Fibroblast of skin of abdomen (primary cell): Measurements from ENCODE around the gene NUP85.
"Not testable (repeated sequence)": the region's sequence is repeated elsewhere in the genome, so short reads cannot be mapped to it uniquely, and the experiment has no call there.

Experiments used
- DNase-seq: peaks from one replicate; pipeline ENCODE4 v3.0.0-alpha.2; 2013

Gene NUP85

GRCh38 chr17:75205793-75206163 is 299 bp downstream of the NUP85 start:
- DNase-seq, result no peak

DNA sequence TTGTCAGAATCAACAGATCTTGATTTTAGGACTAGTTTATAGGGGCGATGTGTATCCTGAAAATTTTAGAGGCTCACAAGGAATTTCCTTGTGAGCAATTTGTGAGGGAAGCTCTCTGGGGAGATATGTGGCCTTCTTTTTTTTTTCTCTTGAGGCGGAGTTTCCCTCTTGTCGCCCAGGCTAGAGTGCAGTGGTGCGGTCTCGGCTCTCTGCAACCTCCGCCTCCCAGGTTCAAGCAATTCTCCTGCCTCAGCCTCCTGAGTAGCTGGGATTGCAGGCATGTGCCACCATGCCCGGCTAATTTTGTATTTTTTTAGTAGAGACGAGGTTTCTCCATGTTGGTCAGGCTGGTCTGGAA is 1.6 kb downstream of the NUP85 start:
- not testable (repeated sequence) for DNase-seq

DNA sequence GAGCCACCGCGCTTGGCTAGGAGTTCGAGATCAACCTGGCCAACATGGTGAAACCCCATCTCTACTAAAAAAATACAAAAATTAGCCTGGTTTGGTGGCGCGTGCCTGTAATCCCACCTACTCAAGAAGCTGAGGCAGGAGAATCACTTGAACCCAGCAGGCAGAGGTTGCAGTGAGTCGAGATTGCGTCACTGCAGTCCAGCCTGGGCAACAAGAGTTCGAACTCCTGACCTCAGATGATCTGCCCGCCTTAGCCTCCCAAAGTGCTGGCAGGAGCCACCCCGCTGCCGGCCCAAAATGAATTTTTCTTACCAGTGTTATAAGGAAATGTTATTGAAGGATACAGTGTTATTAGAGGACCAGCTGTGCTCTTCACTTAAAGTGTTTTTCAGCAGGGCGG is 2.3 kb downstream of the NUP85 start:
- no peak for DNase-seq

- no peak for DNase-seq
These were observed 2.7 kb downstream of the NUP85 start for GRCh38 chr17:75208161-75208560.

DNA sequence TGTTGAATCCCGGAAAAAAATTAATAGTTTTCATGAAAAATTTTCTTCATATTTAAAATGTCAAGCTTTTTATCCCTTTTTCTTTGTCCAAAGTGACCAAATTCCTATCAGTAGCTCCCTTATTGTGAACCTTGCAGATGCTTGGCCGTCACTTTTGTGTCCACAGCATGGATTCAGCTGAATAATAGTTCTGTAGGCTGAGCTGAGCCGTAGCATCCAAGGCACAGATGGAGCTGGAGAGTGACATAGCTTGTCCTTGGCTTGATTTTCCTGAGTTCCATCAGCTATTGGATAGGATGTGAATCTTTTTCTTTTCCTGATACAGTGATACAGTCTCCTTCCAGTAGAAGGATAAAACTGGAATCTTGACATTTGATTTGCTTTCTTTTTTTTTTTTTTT is 3.6 kb downstream of the NUP85 start:
- no peak for DNase-seq

- no peak for DNase-seq
These were observed 12.7 kb downstream of the NUP85 start for GRCh38 chr17:75218131-75218530.

GRCh38 chr17:75219815-75220214 is 14.3 kb downstream of the NUP85 start:
- DNase-seq, result no peak

DNA sequence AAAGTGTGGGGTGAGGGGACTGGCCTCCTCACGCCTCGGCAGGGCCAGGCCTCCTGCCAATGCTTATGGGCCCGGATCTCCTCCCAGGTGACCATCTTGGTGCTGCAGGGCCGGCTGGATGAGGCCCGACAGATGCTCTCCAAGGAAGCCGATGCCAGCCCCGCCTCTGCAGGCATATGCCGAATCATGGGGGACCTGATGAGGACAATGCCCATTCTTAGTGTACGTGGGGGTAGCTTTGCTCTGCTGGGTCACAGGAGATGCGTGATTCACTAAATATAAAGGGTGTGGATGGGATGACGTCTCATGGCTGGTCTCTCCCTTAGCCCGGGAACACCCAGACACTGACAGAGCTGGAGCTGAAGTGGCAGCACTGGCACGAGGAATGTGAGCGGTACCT is 19.5 kb downstream of the NUP85 start:
- DNase-seq, result no peak

GRCh38 chr17:75227729-75228128 is 22.2 kb downstream of the NUP85 start:
- DNase-seq, result no peak

DNA sequence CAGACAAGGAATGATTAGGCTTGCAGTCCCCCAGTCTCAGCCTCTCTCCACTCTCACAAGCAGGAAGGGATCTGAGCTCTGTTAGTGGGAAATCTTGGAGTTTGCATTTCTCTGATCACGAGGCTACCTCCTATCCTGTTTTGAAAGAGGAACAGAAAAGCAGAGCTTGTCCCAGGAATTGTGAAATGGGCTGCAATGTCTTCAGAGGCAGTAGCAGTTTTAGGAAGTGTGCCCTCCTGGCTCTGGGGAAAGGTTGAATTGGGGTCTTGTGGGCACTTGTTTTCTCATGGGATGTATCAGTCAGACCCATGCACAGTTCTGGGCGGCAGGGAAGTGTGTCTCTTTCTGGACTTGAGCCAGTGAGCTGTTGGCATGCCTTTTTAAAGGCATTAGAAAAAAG is 22.8 kb downstream of the NUP85 start:
- no peak for DNase-seq

DNA sequence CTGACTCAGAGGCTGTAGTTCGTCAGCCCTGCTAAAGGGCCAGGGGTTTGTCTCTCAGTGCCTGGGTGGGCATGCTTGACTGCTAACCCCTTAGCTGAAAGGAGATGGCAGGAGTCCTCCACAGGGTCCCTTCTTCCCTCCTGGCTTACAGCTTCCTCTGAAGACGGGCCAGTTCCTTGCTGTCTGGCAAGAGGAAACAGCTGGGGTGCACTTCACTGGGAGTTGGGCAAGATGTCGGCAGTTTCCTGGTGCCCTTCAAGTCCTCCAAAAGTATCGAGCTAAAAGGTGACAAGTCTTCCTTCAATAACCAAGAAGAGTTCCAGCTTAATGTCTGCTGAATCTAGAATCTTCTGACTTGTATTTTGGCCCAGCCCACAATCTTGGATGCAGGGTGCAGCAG is 23.4 kb downstream of the NUP85 start:
- no peak for DNase-seq

GRCh38 chr17:75231071-75231470 is 25.6 kb downstream of the NUP85 start:
- DNase-seq, result no peak

- DNase-seq, result no peak
These were observed 26.4 kb downstream of the NUP85 start for GRCh38 chr17:75231741-75232464.

GRCh38 chr17:75232786-75233185 is 27.3 kb downstream of the NUP85 start:
- DNase-seq, result no peak

DNA sequence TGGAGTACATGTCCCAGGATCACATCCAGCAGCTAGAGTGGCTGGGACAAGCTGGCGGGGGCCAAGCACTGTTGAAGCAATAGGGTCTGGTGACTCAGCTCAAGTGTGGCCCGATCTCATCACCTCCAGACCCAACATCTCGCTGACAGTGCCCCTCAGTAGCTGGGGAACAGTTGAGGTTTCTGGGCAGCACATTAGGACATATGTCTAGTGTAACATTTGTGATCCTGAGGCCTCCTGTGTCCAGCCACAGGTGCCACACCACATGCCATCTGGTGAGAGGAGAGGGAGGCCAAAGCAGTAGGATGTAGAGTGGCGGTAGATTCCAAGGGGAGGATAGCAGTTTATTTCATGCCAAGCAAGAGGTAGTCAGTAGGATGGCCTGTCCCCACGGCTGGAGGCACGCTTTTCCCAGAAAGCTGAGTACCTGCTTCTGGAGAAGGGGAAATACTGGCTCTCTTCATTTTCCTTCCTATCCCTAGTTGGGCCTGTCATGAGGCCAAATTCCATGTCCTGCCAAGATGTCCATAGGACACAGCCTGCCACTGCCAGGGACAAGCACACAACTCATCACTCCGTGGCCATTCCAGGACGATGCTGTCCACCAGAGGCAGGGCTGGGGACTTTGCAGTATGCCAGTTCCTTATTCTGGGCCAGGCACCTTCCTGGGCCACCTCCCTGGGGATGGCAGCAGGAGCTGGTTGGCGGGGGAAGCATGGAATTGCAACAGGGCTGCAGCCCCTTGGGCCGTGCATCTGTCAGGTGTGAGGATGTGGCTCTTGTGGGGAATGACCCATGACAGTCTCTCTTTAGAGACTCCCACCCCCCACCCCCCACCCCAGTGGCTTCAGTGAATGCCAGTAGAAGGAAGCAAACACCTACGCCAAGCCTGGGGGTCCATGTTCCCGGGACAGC is 31.9 kb downstream of the NUP85 start:
- DNase-seq, result no peak

DNA sequence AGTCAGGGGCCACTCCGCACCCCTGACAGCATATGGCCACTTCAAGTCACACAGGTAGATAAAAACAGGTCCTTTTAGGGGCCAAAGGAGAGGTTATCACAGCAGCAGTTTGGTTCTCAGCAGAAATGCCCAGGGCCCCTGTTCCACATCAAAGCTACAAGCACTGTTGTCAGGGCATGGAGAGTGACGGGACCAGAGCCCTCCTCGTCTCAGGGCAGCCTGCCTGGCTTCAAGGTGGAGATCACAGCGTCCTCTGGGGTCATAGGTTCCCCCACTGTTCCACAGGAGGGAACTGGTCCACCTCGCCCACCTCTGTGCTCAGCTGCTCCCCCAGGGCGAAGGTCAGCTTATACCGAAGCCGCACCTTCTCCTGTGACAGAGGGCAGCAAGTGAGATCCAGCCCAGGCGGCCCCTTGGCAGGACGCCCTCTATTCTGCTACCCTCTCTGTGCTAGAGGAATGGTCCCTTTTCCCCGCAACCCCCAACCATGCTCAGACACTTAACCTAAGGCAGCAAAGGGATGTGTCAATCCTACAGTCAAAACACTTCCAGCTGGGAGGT is 32.6 kb downstream of the NUP85 start:
- no peak for DNase-seq

- DNase-seq, result peak; percentile 52
These were observed 33.3 kb downstream of the NUP85 start for GRCh38 chr17:75238684-75239191.

DNA sequence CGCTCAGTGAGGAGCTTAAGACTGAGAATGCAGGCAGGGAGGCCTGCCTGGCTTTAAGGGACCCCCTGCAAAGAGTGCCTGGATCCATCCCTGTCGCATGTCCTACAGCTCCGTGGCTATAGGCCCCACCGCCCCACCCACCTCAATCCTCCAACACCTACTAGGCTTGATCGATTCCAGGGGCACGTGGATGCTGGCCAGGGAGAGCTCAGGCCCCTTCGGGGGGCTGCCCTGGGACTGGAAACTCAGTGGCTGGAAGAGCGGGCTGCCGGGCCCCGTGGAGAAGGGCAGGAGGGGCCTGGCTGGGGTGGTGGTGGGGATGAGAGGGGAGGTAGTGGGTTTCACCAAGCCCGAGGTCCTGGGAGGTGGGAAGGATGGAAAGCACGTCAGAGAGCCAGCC is 33.7 kb downstream of the NUP85 start:
- no peak for DNase-seq

- DNase-seq, result no peak
These were observed 34.4 kb downstream of the NUP85 start for GRCh38 chr17:75239778-75240393.

DNA sequence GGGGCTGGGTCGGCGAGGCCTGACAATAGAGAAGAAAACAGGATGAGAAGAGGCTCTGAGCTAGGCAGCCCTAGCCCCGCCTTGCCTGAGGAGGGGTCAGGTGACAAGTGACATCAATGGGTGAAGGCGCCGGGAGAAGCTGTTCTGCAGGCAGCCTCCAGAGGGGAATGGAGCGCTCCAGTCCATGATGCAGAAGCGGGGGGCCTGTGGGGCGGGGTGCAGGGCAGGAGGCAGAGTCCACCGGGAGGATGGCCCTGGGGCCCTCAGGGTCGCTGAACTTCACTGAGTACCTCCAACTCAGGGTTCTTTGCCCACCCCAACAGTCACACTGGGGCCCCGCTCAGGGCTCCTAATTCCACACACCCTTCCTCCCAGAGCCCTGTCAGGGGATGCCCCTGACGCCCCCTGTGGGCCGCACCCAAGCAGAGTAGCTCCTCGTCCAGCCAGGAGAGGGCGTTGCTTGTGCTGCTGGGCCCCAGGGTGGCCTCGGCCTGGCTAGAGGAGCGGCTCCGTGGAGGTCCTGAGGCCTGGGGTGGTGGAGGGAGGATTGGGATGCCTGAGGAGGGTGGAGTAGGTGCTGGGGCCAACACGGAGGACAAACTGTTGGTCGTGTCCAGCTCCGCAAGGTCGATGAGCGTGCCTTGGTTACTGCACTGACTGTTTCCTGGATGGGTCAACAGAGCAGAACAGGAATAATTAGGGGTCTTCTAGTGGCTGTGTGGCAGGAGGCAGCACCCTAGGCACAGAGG is 35.1 kb downstream of the NUP85 start:
- peak; percentile 22 for DNase-seq

GRCh38 chr17:75241143-75241430 is 35.6 kb downstream of the NUP85 start:
- no peak for DNase-seq

GRCh38 chr17:75241502-75241901 is 36.0 kb downstream of the NUP85 start:
- no peak for DNase-seq
